ENCODE data around the gene RASA3. TPM values are rescaled to one million over a fixed set of nuclear protein-coding genes. Genes with fewer than 3 reads are reported as not detected.

Gene RASA3
- total RNA-seq, 1 donor from 2014 or later, result 13.5 TPM

GRCh38 chr13:113981194-113981605 is 151.2 kb downstream of the RASA3 start:
- no peak for DNase-seq

- no peak for DNase-seq
These were observed 151.8 kb downstream of the RASA3 start for GRCh38 chr13:113980489-113981064.

- no peak for DNase-seq
These were observed 152.5 kb downstream of the RASA3 start for GRCh38 chr13:113979791-113980471.

- no peak for DNase-seq
These were observed 153.5 kb downstream of the RASA3 start for GRCh38 chr13:113978741-113979481.

- no peak for DNase-seq
These were observed 154.4 kb downstream of the RASA3 start for GRCh38 chr13:113977976-113978375.

GRCh38 chr13:113976711-113977684 is 155.4 kb downstream of the RASA3 start:
- no peak for DNase-seq

- DNase-seq, result no peak
These were observed 157.0 kb downstream of the RASA3 start for GRCh38 chr13:113975416-113975815.

- DNase-seq, result no peak
These were observed 157.8 kb downstream of the RASA3 start for GRCh38 chr13:113974304-113975281.

GRCh38 chr13:113973218-113974164 is 158.9 kb downstream of the RASA3 start, which contains the start of gene C13orf46:
C13orf46 (minus strand) TSS chr13:113974076; CDS start chr13:113973997, 79 bp downstream.
- DNase-seq, result no peak

GRCh38 chr13:113972451-113973217 is 159.8 kb downstream of the RASA3 start:
- DNase-seq, result no peak

- no peak for DNase-seq
These were observed 160.8 kb downstream of the RASA3 start for GRCh38 chr13:113971471-113972231.

- DNase-seq, result no peak
These were observed 161.5 kb downstream of the RASA3 start for GRCh38 chr13:113970810-113971470.

- DNase-seq, result no peak
These were observed 162.3 kb downstream of the RASA3 start for GRCh38 chr13:113969973-113970611.

- no peak for DNase-seq
These were observed 163.0 kb downstream of the RASA3 start for GRCh38 chr13:113969311-113969972.

GRCh38 chr13:113968463-113969310 is 163.7 kb downstream of the RASA3 start:
- no peak for DNase-seq
